GM23248 (cell line): ENCODE measurements around the gene THRA.

ENCODE experiments used
- EZH2 ChIP-seq: fragments of 200-600 bp; sonication (generic); IDR thresholded peaks from 2 replicates; pipeline ENCODE4 v1.6.1; 2018; ENCODE audit warnings: antibody characterized with exemption, mild to moderate bottlenecking; ENCODE audit not compliant: insufficient read depth, poor library complexity, severe bottlenecking
- EZH2phosphoT487 ChIP-seq: fragments of 200-600 bp; sonication (generic); IDR thresholded peaks from 2 replicates; pipeline ENCODE4 v1.6.1; 2018; ENCODE audit warnings: antibody characterized with exemption, moderate library complexity, mild to moderate bottlenecking, low read depth; ENCODE audit not compliant: insufficient read depth

DNA sequence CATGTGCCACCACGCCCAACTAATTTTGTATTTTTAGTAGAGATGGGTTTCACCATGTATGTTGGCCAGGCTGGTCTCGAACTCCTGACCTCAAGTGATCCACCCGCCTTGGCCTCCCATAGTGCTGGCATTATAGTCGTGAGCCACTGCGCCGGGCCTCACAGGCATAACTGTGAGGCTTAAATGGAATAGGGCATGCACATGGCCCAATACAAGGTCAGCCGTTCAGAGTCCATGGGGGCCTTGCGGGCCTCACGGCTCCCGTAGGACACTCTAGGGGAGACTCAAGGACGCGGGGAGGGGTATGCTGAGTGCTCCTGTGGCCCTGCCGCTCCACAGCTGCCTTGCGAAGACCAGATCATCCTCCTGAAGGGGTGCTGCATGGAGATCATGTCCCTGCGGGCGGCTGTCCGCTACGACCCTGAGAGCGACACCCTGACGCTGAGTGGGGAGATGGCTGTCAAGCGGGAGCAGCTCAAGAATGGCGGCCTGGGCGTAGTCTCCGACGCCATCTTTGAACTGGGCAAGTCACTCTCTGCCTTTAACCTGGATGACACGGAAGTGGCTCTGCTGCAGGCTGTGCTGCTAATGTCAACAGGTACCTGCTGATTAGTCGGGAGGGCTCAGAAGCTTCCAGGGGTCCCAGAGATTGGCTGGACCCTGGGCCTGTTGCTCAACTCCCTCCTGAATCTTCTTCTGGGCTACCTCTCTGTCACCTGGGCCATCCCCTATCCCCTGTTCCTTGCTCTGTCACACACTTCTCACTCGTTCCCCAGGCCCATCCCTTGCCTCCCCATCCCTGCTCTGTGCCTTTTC, 25.3 kb downstream of the THRA start:
- TF ChIP-seq EZH2: no peak
- TF ChIP-seq EZH2phosphoT487: no peak
